H1 (cell line): ENCODE data around the gene TNN. TPM values are rescaled to one million over a fixed set of nuclear protein-coding genes. Genes with fewer than 3 reads are reported as not detected.
A peak's percentile ranks its signal among the peaks of the same experiment; 100 is the strongest.

ENCODE experiments used
- CTCF ChIA-PET: fragments of 300-600 bp; sonication (Branson Sonifier 250); formaldehyde crosslinking; loops from one replicate; lab custom pipeline; 2021; ENCODE audit not compliant: partially characterized antibody; lab: Charles Lee
- POLR2A ChIA-PET: fragments of 300-600 bp; sonication (Branson Sonifier 250); formaldehyde crosslinking; loops from one replicate; lab custom pipeline; 2021; ENCODE audit warnings: inconsistent platforms; ENCODE audit not compliant: partially characterized antibody; lab: Charles Lee
- DNase-seq, 2 experiments: peaks; one replicate each; pipeline versions ENCODE4 v3.0.0 to v3.0.0-alpha.2; 2010 to 2022; ENCODE audit warnings: low spot score in 2 of 2, low read depth in 1 of 2, mixed read lengths in 1 of 2
- FAIRE-seq: peaks from 2 replicates; lab custom pipeline; 2011; peaks lifted over from hg19 to GRCh38; lab: Jason Lieb, UNC
- H2AFZ ChIP-seq: 2 replicates; pipeline ENCODE4 v1.8.1; 2012; ENCODE audit warnings: low read length, inconsistent platforms
- H2AK5ac ChIP-seq: 2 replicates; pipeline ENCODE4 v1.6.1; 2013; ENCODE audit warnings: low read depth, low read length
- H2BK120ac ChIP-seq: replicated peaks from 2 replicates; pipeline ENCODE3; 2013; ENCODE audit warnings: low read depth, low read length, inconsistent platforms
- H2BK12ac ChIP-seq: 2 replicates; pipeline ENCODE4 v1.6.1; 2013; ENCODE audit warnings: low read depth, low read length
- H2BK15ac ChIP-seq: 2 replicates; pipeline ENCODE4 v1.6.1; 2013; ENCODE audit warnings: low read length
- H2BK20ac ChIP-seq: 2 replicates; pipeline ENCODE4 v1.6.1; 2013; ENCODE audit warnings: low read length
- H2BK5ac ChIP-seq: 2 replicates; pipeline ENCODE4 v1.6.1; 2013; ENCODE audit warnings: low read depth, low read length
- H3K14ac ChIP-seq: 2 replicates; pipeline ENCODE4 v1.6.1; 2013; ENCODE audit warnings: inconsistent platforms; ENCODE audit not compliant: insufficient read length
- H3K18ac ChIP-seq: 2 replicates; pipeline ENCODE4 v1.6.1; 2013; ENCODE audit warnings: low read length; ENCODE audit errors: extremely low read depth
- H3K23ac ChIP-seq: 2 replicates; pipeline ENCODE4 v1.6.1; 2013; ENCODE audit warnings: inconsistent platforms; ENCODE audit not compliant: insufficient read length
- H3K23me2 ChIP-seq: 2 replicates; pipeline ENCODE4 v1.6.1; 2013; ENCODE audit warnings: low read depth, low read length
- H3K27ac ChIP-seq: 2 replicates; pipeline ENCODE4 v1.6.1; 2011; ENCODE audit warnings: low read depth, low read length, inconsistent platforms
- H3K27me3 ChIP-seq, 4 experiments: replicated peaks in 1 of 4; 1 replicate in 1 of 4; 2 replicates in 3 of 4; pipeline versions ENCODE4 v1.6.1 to v1.8.1; 2011 to 2013; ENCODE audit warnings: low read length in 3 of 4, mild to moderate bottlenecking in 3 of 4, inconsistent platforms in 2 of 4, mixed read lengths in 2 of 4, moderate library complexity in 1 of 4; ENCODE audit not compliant: control insufficient read depth in 3 of 4, insufficient read depth in 3 of 4; ENCODE audit errors: extremely low read depth in 1 of 4
- H3K36me3 ChIP-seq, 4 experiments: 2 replicates each; pipeline versions ENCODE4 v1.6.1 to v1.8.1; 2011 to 2013; ENCODE audit warnings: mild to moderate bottlenecking in 4 of 4, low read length in 3 of 4, moderate library complexity in 2 of 4, control low read depth in 1 of 4, inconsistent platforms in 1 of 4; ENCODE audit not compliant: insufficient read depth in 4 of 4, control insufficient read depth in 2 of 4
- H3K4ac ChIP-seq: replicated peaks from 2 replicates; pipeline ENCODE3; 2013; ENCODE audit warnings: low read length, low read depth, mixed read lengths, inconsistent platforms; ENCODE audit not compliant: insufficient read length
- H3K4me1 ChIP-seq, 4 experiments: replicated peaks in 1 of 4; 1 replicate in 1 of 4; 2 replicates in 3 of 4; pipeline versions ENCODE4 v1.6.1 to v1.8.1; 2011 to 2013; ENCODE audit warnings: low read length in 3 of 4, inconsistent platforms in 2 of 4, mixed read lengths in 1 of 4; ENCODE audit not compliant: insufficient read depth in 4 of 4, control insufficient read depth in 3 of 4
- H3K4me2 ChIP-seq, 2 experiments: 2 replicates each; pipeline versions ENCODE4 v1.6.1 to v1.8.1; 2011 to 2013; ENCODE audit warnings: low read depth in 2 of 2, low read length in 2 of 2, control low read depth in 1 of 2, inconsistent platforms in 1 of 2, mild to moderate bottlenecking in 1 of 2; ENCODE audit not compliant: insufficient read depth in 1 of 2
- H3K4me3 ChIP-seq, 4 experiments: fragments of 200-600, 300-600 bp in 1 of 4; sonication (generic), shearing (Covaris generic), sonication (Bioruptor Twin) in 1 of 4; 2 replicates each; pipeline versions ENCODE4 v1.5.1 to v1.8.1; 2011 to 2016; ENCODE audit warnings: low read length in 4 of 4, low read depth in 3 of 4, control low read depth in 2 of 4, inconsistent platforms in 2 of 4, mild to moderate bottlenecking in 2 of 4, mixed read lengths in 1 of 4, moderate library complexity in 1 of 4; ENCODE audit not compliant: insufficient read depth in 2 of 4; ENCODE audit errors: extremely low read depth in 1 of 4
- H3K56ac ChIP-seq: replicated peaks from 2 replicates; pipeline ENCODE3; 2013; ENCODE audit warnings: low read depth, mild to moderate bottlenecking, mixed read lengths, low read length, inconsistent platforms; ENCODE audit not compliant: insufficient read length
- H3K79me1 ChIP-seq: 2 replicates; pipeline ENCODE4 v1.6.1; 2013; ENCODE audit warnings: low read depth, low read length, control low read depth
- H3K79me2 ChIP-seq, 2 experiments: 2 replicates each; pipeline versions ENCODE4 v1.6.1 to v1.8.1; 2012 to 2013; ENCODE audit warnings: low read length in 2 of 2, mild to moderate bottlenecking in 2 of 2, inconsistent platforms in 1 of 2; ENCODE audit not compliant: insufficient read depth in 2 of 2, control insufficient read depth in 1 of 2
- H3K9ac ChIP-seq, 4 experiments: replicated peaks in 1 of 4; 1 replicate in 1 of 4; 2 replicates in 3 of 4; pipeline versions ENCODE4 v1.6.1 to v1.8.1; 2011 to 2013; ENCODE audit warnings: low read depth in 3 of 4, low read length in 3 of 4, control low read depth in 2 of 4, mild to moderate bottlenecking in 2 of 4, moderate library complexity in 2 of 4, inconsistent platforms in 1 of 4; ENCODE audit errors: extremely low read depth in 1 of 4
- H3K9me3 ChIP-seq, 2 experiments: 2 replicates each; pipeline versions ENCODE4 v1.6.1 to v1.8.1; 2012 to 2013; ENCODE audit warnings: mild to moderate bottlenecking in 2 of 2, moderate library complexity in 2 of 2, control low read depth in 1 of 2, inconsistent platforms in 1 of 2, low read depth in 1 of 2, low read length in 1 of 2, mixed read lengths in 1 of 2; ENCODE audit not compliant: insufficient read depth in 2 of 2
- H4K20me1 ChIP-seq, 2 experiments: replicated peaks in 1 of 2; 2 replicates each; pipeline versions ENCODE3 to v1.8.1; 2011 to 2013; ENCODE audit warnings: inconsistent platforms in 2 of 2, low read length in 2 of 2, mild to moderate bottlenecking in 1 of 2; ENCODE audit not compliant: insufficient read depth in 2 of 2, control insufficient read depth in 1 of 2
- H4K5ac ChIP-seq: 2 replicates; pipeline ENCODE4 v1.6.1; 2013; ENCODE audit warnings: low read length, low read depth, mixed read lengths, inconsistent platforms; ENCODE audit not compliant: insufficient read length
- H4K8ac ChIP-seq: 2 replicates; pipeline ENCODE4 v1.8.0; 2013; ENCODE audit warnings: mild to moderate bottlenecking, moderate library complexity, low read length, inconsistent platforms; ENCODE audit not compliant: insufficient read depth; ENCODE audit errors: extremely low read depth
- H4K91ac ChIP-seq: replicated peaks from 2 replicates; pipeline ENCODE3; 2013; ENCODE audit warnings: low read length, mixed read lengths, inconsistent platforms; ENCODE audit not compliant: insufficient read length
- ATF2 ChIP-seq: IDR thresholded peaks from 2 replicates; pipeline ENCODE4 v1.6.1; 2012; ENCODE audit warnings: low read length, inconsistent platforms
- E2F6 ChIP-seq: IDR thresholded peaks from 2 replicates; pipeline ENCODE4 v1.6.1; 2012; ENCODE audit warnings: inconsistent platforms
- EZH2 ChIP-seq: fragments of 200-600 bp; sonication (generic); IDR thresholded peaks from 2 replicates; pipeline ENCODE4 v1.7.1; 2012; ENCODE audit warnings: low read depth, mild to moderate bottlenecking, moderate library complexity, low read length, inconsistent platforms; ENCODE audit not compliant: severe bottlenecking
- HDAC6 ChIP-seq: IDR thresholded peaks from one replicate; pipeline ENCODE4 v1.7.1; 2012; ENCODE audit warnings: low read depth, mild to moderate bottlenecking, inconsistent platforms, low read length, moderate library complexity
- SP2 ChIP-seq: IDR thresholded peaks from 2 replicates; pipeline ENCODE4 v1.6.1; 2012; ENCODE audit warnings: mild to moderate bottlenecking, low read length, inconsistent platforms
- SUZ12 ChIP-seq: fragments of 200-600 bp; sonication (generic); IDR thresholded peaks from 2 replicates; pipeline ENCODE4 v1.6.1; 2012; ENCODE audit warnings: mild to moderate bottlenecking, inconsistent platforms, low read length, moderate library complexity, mixed read lengths
- WGBS, 2 experiments: shearing (Covaris generic) in 1 of 2; methylation state at CpG; one replicate each; pipeline versions ENCODE4 v1.1.6 to v1.1.7; 2013 to 2015; ENCODE audit warnings: low lambda C conversion rate in 2 of 2, mixed read lengths in 2 of 2, inconsistent platforms in 1 of 2, low coverage in 1 of 2, missing lambda C conversion rate in 1 of 2; ENCODE audit not compliant: insufficient replicate concordance in 2 of 2, insufficient coverage in 1 of 2, insufficient read length in 1 of 2; ENCODE audit errors: extremely low coverage in 1 of 2, missing lambda C conversion rate in 1 of 2; 5-methylcytosine and 5-hydroxymethylcytosine counted together
- polyA plus RNA-seq, 7 experiments: library from polyadenylated mRNA; depleted of rRNA in 3 of 7; stranded (reverse) in 5 of 7; unstranded in 2 of 7; fragments of >200 nt in 5 of 7; fragments of 200-250 nt in 2 of 7; gene quantifications; 1 replicate in 5 of 7; 2 replicates in 1 of 7; 4 replicates in 1 of 7; pipeline versions ENCODE4 v1.2.1 to v1.2.3, GENCODE V29; 2011 to 2013; ENCODE audit warnings: missing spikeins in 2 of 7, mixed read lengths in 2 of 7
- total RNA-seq: library from RNA; stranded (reverse); fragmentation: NEBNext Ultra II Directional; extraction: Animal tissue kit (Norgen Biotek cat#: 25700); gene quantifications from 2 replicates; pipeline ENCODE4 v1.2.1, GENCODE V29; 2021

Gene TNN
- total and polyA plus RNA-seq, 2 of the 8 experiments (the other 6 are each of a cell fraction or from before 2014, with no cell fraction given): 0.21 to 0.30 TPM

DNA sequence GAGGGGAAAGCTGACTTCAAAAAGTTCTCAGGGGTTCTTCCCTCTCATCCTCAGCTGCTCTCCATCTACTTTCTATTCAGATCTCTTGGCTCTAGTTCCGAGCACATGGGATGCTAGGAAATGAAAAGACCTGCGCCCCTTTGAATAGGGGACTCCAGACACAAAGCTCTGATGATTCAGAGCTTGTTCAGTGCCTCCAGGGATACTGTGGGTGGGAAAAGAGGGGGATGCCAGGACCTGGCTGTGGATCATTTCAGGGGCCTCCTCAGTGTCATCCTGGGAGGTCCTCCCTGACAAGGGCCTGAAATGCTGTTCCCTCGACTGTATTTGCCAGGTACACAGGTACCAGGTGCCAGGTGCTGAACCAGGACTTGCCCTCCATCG, 125.9 kb downstream of the TNN start:
- H3K4ac ChIP-seq: no peak overlapping the region
- H2BK12ac ChIP-seq: no peak overlapping the region
- H2AFZ ChIP-seq: peak overlapping the region; percentile 83
- H4K8ac ChIP-seq: no peak overlapping the region
- no peak overlapping the region for H3K9ac ChIP-seq
- 59% methylated on average over 4 of the region's 4 CpGs; no CpG with 5 or more reads in 1 of the 2 experiments for WGBS, 2 experiments
- H4K20me1 ChIP-seq: no peaks in the 10 kb centered on the region
- H2AK5ac ChIP-seq: no peak overlapping the region
- H3K9me3 ChIP-seq: no peaks in the 10 kb centered on the region
- no peak overlapping the region for H3K56ac ChIP-seq
- no peak for TF ChIP-seq ATF2
- peak; percentile 25; the same call in 1 of the 2 replicates for TF ChIP-seq E2F6
- no peak for TF ChIP-seq SP2
- TF ChIP-seq HDAC6: no peak
- TF ChIP-seq SUZ12: 0 out of 2 replicates have a peak, but pooled peaks have one; percentile 12
- peak; percentile 25 for TF ChIP-seq EZH2
- H3K27me3 ChIP-seq: peaks cover 3 to 19% (median 15%) of the 10 kb centered on the region in 4 experiments
- H3K23me2 ChIP-seq: peaks cover 11% of the 10 kb centered on the region
- no peak overlapping the region for H4K91ac ChIP-seq
- H2BK5ac ChIP-seq: no peak overlapping the region
- CTCF ChIA-PET: interaction anchor here (0.7 to 2.9 kb wide), 12 partner anchors 9 to 125 kb away, joined by 3 to 9 read pairs (median 6); no protein-coding TSS in a partner anchor
- 0 out of 2 replicates have a peak overlapping the region, but pooled peaks have one; percentile 10 for H2BK15ac ChIP-seq
- DNase-seq (no peak), FAIRE-seq (no peak)
- H3K4me3 ChIP-seq: peak overlapping the region; percentile 42 to 85 (median 61); a peak in 7 of 8 replicates
- no peak overlapping the region for H2BK20ac ChIP-seq
- H3K18ac ChIP-seq: no peak overlapping the region
- no peak overlapping the region for H2BK120ac ChIP-seq
- no peak overlapping the region for H3K27ac ChIP-seq
- H3K14ac ChIP-seq: no peak overlapping the region
- H3K36me3 ChIP-seq: no peaks in the 10 kb centered on the region
- H3K4me1 ChIP-seq: peaks cover 0 to 5% (median 5%) of the 10 kb centered on the region in 4 experiments; a peak in 3 of 7 replicates
- H3K79me2 ChIP-seq: no peaks in the 10 kb centered on the region
- POLR2A ChIA-PET: no interaction called here
- no peak overlapping the region for H4K5ac ChIP-seq
- no peaks in the 10 kb centered on the region for H3K79me1 ChIP-seq
- H3K23ac ChIP-seq: no peak overlapping the region
- H3K4me2 ChIP-seq: peak overlapping the region; percentile 74 to 95
